ENCODE results near the gene TATDN2.

TATDN2 gene

GRCh38 chr3:10272977-10273376 lies 24.7 kb downstream of the TATDN2 start:
- DNase-seq (ENCODE audit: extremely low spot score) = no peak
- CTCF ChIA-PET = no interaction called here
- POLR2A ChIA-PET = no interaction called here
- TF ChIP-seq FOXK2 (IDR thresholded peaks at IDR 0.05) = no peak
- TF ChIP-seq LEF1 (IDR thresholded peaks at IDR 0.05; ENCODE audit: borderline replicate concordance) = no peak
- TF ChIP-seq ARNT (IDR thresholded peaks at IDR 0.05) = no peak
- TF ChIP-seq CTBP1 (IDR thresholded peaks at IDR 0.05; ENCODE audit: borderline replicate concordance) = no peak
- no peak for TF ChIP-seq NFRKB (IDR thresholded peaks at IDR 0.05)
- no peak for TF ChIP-seq FOXM1 (IDR thresholded peaks at IDR 0.05; ENCODE audit: borderline replicate concordance)
- no peak for TF ChIP-seq SUZ12 (IDR thresholded peaks at IDR 0.05)
- no peak for TF ChIP-seq TARDBP (IDR thresholded peaks at IDR 0.05)
- no peak for TF ChIP-seq PKNOX1 (IDR thresholded peaks at IDR 0.05)
- no peak for TF ChIP-seq FOXA1 (IDR thresholded peaks at IDR 0.05)
- no peak for TF ChIP-seq ZNF384 (IDR thresholded peaks at IDR 0.05)
- TF ChIP-seq HDGF (IDR thresholded peaks at IDR 0.05; ENCODE audit: borderline replicate concordance) = no peak
- TF ChIP-seq SP1 (IDR thresholded peaks at IDR 0.05) = no peak
- no peak for TF ChIP-seq BHLHE40 (IDR thresholded peaks at IDR 0.05; ENCODE audit: borderline replicate concordance)
- TF ChIP-seq ELF4 (IDR thresholded peaks at IDR 0.05) = no peak
- no peak for TF ChIP-seq L3MBTL2 (conservative IDR thresholded peaks at IDR 0.05)

GRCh38 chr3:10273702-10274305 lies 25.5 kb downstream of the TATDN2 start:
- DNase-seq (ENCODE audit: extremely low spot score) = no peak
- ChIA-PET POLR2A (no interaction called here), CTCF (no interaction called here)
- no peak for TF ChIP-seq NFRKB (IDR thresholded peaks at IDR 0.05)
- TF ChIP-seq FOXM1 (IDR thresholded peaks at IDR 0.05; ENCODE audit: borderline replicate concordance) = no peak
- TF ChIP-seq PKNOX1 (IDR thresholded peaks at IDR 0.05) = no peak
- no peak for TF ChIP-seq SUZ12 (IDR thresholded peaks at IDR 0.05)
- TF ChIP-seq HDGF (IDR thresholded peaks at IDR 0.05; ENCODE audit: borderline replicate concordance) = no peak
- no peak for TF ChIP-seq ELF4 (IDR thresholded peaks at IDR 0.05)
- TF ChIP-seq LEF1 (IDR thresholded peaks at IDR 0.05; ENCODE audit: borderline replicate concordance) = no peak
- no peak for TF ChIP-seq ARNT (IDR thresholded peaks at IDR 0.05)
- no peak for TF ChIP-seq CTBP1 (IDR thresholded peaks at IDR 0.05; ENCODE audit: borderline replicate concordance)
- TF ChIP-seq FOXK2 (IDR thresholded peaks at IDR 0.05) = no peak
- no peak for TF ChIP-seq SP1 (IDR thresholded peaks at IDR 0.05)

GRCh38 chr3:10274601-10275000 lies 26.3 kb downstream of the TATDN2 start:
- POLR2A ChIA-PET = no interaction called here
- DNase-seq (ENCODE audit: extremely low spot score) = no peak
- no peak for TF ChIP-seq LEF1 (IDR thresholded peaks at IDR 0.05; ENCODE audit: borderline replicate concordance)
- no peak for TF ChIP-seq NFRKB (IDR thresholded peaks at IDR 0.05)
- TF ChIP-seq ELF4 (IDR thresholded peaks at IDR 0.05) = no peak
- TF ChIP-seq TARDBP (IDR thresholded peaks at IDR 0.05) = no peak
- no peak for TF ChIP-seq CTBP1 (IDR thresholded peaks at IDR 0.05; ENCODE audit: borderline replicate concordance)
- CTCF ChIA-PET = interaction anchor here (0.6 kb wide), 1 partner anchor 27 kb away, joined by 4 read pairs; no protein-coding TSS in a partner anchor

- ChIA-PET POLR2A (no interaction called here), CTCF (no interaction called here)
- TF ChIP-seq BHLHE40 (IDR thresholded peaks at IDR 0.05; ENCODE audit: borderline replicate concordance) (no peak), CTBP1 (IDR thresholded peaks at IDR 0.05; ENCODE audit: borderline replicate concordance) (no peak), FOXM1 (IDR thresholded peaks at IDR 0.05; ENCODE audit: borderline replicate concordance) (no peak), ELF4 (IDR thresholded peaks at IDR 0.05) (no peak), ARNT (IDR thresholded peaks at IDR 0.05) (no peak), SP1 (IDR thresholded peaks at IDR 0.05) (no peak), FOXK2 (IDR thresholded peaks at IDR 0.05) (no peak), PKNOX1 (IDR thresholded peaks at IDR 0.05) (no peak), LEF1 (IDR thresholded peaks at IDR 0.05; ENCODE audit: borderline replicate concordance) (no peak), ZNF384 (IDR thresholded peaks at IDR 0.05) (no peak), TARDBP (IDR thresholded peaks at IDR 0.05) (no peak), NFRKB (IDR thresholded peaks at IDR 0.05) (no peak), HDGF (IDR thresholded peaks at IDR 0.05; ENCODE audit: borderline replicate concordance) (no peak), FOXA1 (IDR thresholded peaks at IDR 0.05) (no peak), SUZ12 (IDR thresholded peaks at IDR 0.05) (no peak), L3MBTL2 (conservative IDR thresholded peaks at IDR 0.05) (no peak)
- DNase-seq (ENCODE audit: extremely low spot score) = no peak
Measured at GRCh38 chr3:10277115-10277625, 28.9 kb downstream of the TATDN2 start.

- ChIA-PET POLR2A (no interaction called here), CTCF (no interaction called here)
- TF ChIP-seq BHLHE40 (IDR thresholded peaks at IDR 0.05; ENCODE audit: borderline replicate concordance) = no peak
- TF ChIP-seq ZNF384 (IDR thresholded peaks at IDR 0.05) = no peak
- TF ChIP-seq SP1 (IDR thresholded peaks at IDR 0.05) = no peak
- TF ChIP-seq ARNT (IDR thresholded peaks at IDR 0.05) = no peak
- no peak for TF ChIP-seq CTBP1 (IDR thresholded peaks at IDR 0.05; ENCODE audit: borderline replicate concordance)
- TF ChIP-seq SUZ12 (IDR thresholded peaks at IDR 0.05) = no peak
- no peak for DNase-seq (ENCODE audit: extremely low spot score)
Measured at GRCh38 chr3:10278501-10278900, 30.2 kb downstream of the TATDN2 start.

- TF ChIP-seq PKNOX1 (IDR thresholded peaks at IDR 0.05) = no peak
- no peak for TF ChIP-seq LEF1 (IDR thresholded peaks at IDR 0.05; ENCODE audit: borderline replicate concordance)
- no peak for TF ChIP-seq TARDBP (IDR thresholded peaks at IDR 0.05)
- TF ChIP-seq ZNF384 (IDR thresholded peaks at IDR 0.05) = no peak
- no peak for TF ChIP-seq ARNT (IDR thresholded peaks at IDR 0.05)
- TF ChIP-seq SUZ12 (IDR thresholded peaks at IDR 0.05) = no peak
- TF ChIP-seq CTBP1 (IDR thresholded peaks at IDR 0.05; ENCODE audit: borderline replicate concordance) = no peak
- TF ChIP-seq HDGF (IDR thresholded peaks at IDR 0.05; ENCODE audit: borderline replicate concordance) = no peak
- TF ChIP-seq SP1 (IDR thresholded peaks at IDR 0.05) = no peak
- TF ChIP-seq FOXK2 (IDR thresholded peaks at IDR 0.05) = no peak
- TF ChIP-seq FOXM1 (IDR thresholded peaks at IDR 0.05; ENCODE audit: borderline replicate concordance) = no peak
- TF ChIP-seq ELF4 (IDR thresholded peaks at IDR 0.05) = no peak
- no peak for TF ChIP-seq BHLHE40 (IDR thresholded peaks at IDR 0.05; ENCODE audit: borderline replicate concordance)
- no peak for TF ChIP-seq NFRKB (IDR thresholded peaks at IDR 0.05)
- no peak for TF ChIP-seq FOXA1 (IDR thresholded peaks at IDR 0.05)
- no peak for TF ChIP-seq L3MBTL2 (conservative IDR thresholded peaks at IDR 0.05)
- CTCF ChIA-PET = no interaction called here
- DNase-seq (ENCODE audit: extremely low spot score) = no peak
- POLR2A ChIA-PET = no interaction called here
Measured at GRCh38 chr3:10279384-10280176, 31.3 kb downstream of the TATDN2 start.

All from HEK293T (cell line).